BJ (cell line): ENCODE data around the gene MYH15. TPM values are rescaled to one million over a fixed set of nuclear protein-coding genes. Genes with fewer than 3 reads are reported as not detected.

ENCODE experiments used
- CTCF ChIA-PET: fragments of 350-600 bp; formaldehyde crosslinking; extraction: SDS; loops from one replicate; lab custom pipeline; 2021; ENCODE audit warnings: antibody characterized with exemption, inconsistent platforms; lab: Yijun Ruan, JAX
- POLR2A ChIA-PET: fragments of 300-600 bp; sonication (Branson Sonifier 250); formaldehyde crosslinking; extraction: SDS; loops from one replicate; lab custom pipeline; 2021; ENCODE audit warnings: antibody characterized with exemption; lab: Charles Lee
- DNase-seq: peaks from one replicate; pipeline ENCODE4 v3.0.0-alpha.2; 2011; ENCODE audit warnings: low read depth
- H3K27me3 ChIP-seq: 2 replicates; pipeline ENCODE4 v1.6.0; 2011; ENCODE audit warnings: low read length; ENCODE audit not compliant: control insufficient read depth, insufficient read depth
- H3K36me3 ChIP-seq: 2 replicates; pipeline ENCODE4 v1.5.1; 2011; ENCODE audit warnings: low read length; ENCODE audit not compliant: control insufficient read depth, insufficient read depth
- H3K4me3 ChIP-seq: 2 replicates; pipeline ENCODE4 v1.5.1; 2011; ENCODE audit warnings: low read depth, mild to moderate bottlenecking, control low read depth, low read length
- polyA plus RNA-seq: library from polyadenylated mRNA; depleted of rRNA; stranded (reverse); fragments of >200 nt; gene quantifications from 2 replicates; pipeline ENCODE4 v1.2.3, GENCODE V29; 2011
- TF ChIP-seq, protein P1 (sequence below): IDR thresholded peaks from 2 replicates; pipeline ENCODE4 v1.5.1; 2011; ENCODE audit warnings: low read depth, mild to moderate bottlenecking, control low read depth, inconsistent platforms, low read length, moderate library complexity; ENCODE audit not compliant: insufficient read depth

MYH15 gene
- polyA plus RNA-seq, 1 experiment, result 0.02 TPM

DNA sequence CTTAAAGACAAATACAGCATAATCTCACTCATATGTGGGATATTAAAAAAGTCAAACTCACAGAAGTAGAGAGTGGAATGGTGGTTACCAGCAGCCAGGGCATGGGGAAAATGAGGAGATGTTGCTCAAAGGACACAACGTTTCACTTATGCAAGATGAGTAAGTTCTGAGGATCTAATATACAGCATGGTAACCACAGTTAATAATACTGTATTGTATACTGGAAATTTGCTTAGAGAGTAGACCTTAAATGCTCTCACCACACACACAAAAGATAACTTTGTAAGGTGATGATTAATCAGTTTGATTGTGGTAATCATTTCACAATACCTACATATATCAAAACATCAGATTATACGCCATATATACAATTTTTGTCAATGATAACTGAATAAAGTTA is 60.0 kb downstream of the MYH15 start:
- no peak for DNase-seq

GRCh38 chr3:108448593-108448992 is 61.8 kb downstream of the MYH15 start:
- no peaks in the 10 kb centered on the region for H3K27me3 ChIP-seq

More for the DNA sequence above, 60.0 kb downstream of the MYH15 start:
- ChIA-PET POLR2A (no interaction called here), CTCF (no interaction called here)
- Histone ChIP-seq H3K36me3 (no peaks in the 10 kb centered on the region), H3K4me3 (no peak overlapping the region), H3K27me3 (no peaks in the 10 kb centered on the region)
- TF ChIP-seq, protein P1, sequence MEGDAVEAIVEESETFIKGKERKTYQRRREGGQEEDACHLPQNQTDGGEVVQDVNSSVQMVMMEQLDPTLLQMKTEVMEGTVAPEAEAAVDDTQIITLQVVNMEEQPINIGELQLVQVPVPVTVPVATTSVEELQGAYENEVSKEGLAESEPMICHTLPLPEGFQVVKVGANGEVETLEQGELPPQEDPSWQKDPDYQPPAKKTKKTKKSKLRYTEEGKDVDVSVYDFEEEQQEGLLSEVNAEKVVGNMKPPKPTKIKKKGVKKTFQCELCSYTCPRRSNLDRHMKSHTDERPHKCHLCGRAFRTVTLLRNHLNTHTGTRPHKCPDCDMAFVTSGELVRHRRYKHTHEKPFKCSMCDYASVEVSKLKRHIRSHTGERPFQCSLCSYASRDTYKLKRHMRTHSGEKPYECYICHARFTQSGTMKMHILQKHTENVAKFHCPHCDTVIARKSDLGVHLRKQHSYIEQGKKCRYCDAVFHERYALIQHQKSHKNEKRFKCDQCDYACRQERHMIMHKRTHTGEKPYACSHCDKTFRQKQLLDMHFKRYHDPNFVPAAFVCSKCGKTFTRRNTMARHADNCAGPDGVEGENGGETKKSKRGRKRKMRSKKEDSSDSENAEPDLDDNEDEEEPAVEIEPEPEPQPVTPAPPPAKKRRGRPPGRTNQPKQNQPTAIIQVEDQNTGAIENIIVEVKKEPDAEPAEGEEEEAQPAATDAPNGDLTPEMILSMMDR, result no peak

DNA sequence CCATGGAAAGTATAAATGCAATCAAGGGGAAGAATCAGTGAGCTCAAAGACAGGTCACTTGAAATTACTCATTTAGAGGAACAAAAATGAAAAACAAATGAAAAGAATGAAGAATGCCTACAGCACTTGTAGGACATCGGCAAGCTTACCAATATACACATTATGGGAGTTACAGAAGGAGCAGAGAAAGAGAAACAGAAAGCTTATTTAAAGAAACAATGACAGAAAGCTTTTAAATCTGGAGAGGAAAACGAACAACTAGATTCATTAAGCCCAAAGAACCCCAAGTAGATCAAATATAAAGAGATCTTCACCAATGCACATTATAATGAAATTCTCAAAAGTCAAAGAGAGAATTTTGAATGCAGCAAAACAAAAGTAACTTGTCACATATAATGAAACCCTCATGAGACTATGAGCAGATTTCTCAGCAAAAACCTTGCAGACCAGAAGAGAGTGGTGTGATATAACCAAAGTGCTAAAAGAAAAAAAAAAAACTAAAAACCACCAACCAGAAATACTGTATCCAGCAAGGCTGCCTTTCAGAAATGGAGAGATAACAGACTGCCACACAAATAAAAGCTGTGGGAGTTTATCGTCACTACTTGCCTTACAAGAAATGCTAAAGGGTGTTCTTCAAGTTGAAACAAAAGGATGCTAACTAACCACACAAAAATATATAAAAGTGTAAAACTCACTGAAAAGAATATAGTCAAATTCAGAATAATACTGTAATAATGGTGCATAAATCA is 63.1 kb downstream of the MYH15 start:
- Histone ChIP-seq H3K4me3 (no peak overlapping the region), H3K27me3 (no peaks in the 10 kb centered on the region), H3K36me3 (no peaks in the 10 kb centered on the region)
- ChIA-PET CTCF (interaction anchor here (0.7 kb wide), 1 partner anchor 92 kb away, joined by 3 read pairs; no protein-coding TSS in a partner anchor), POLR2A (no interaction called here)
- DNase-seq, result no peak
- TF ChIP-seq, protein P1, result no peak

More at GRCh38 chr3:108448593-108448992, 61.8 kb downstream of the MYH15 start:
- TF ChIP-seq, protein P1, result no peak
- DNase-seq, result no peak
- Histone ChIP-seq H3K4me3 (no peak overlapping the region), H3K36me3 (no peaks in the 10 kb centered on the region)
- ChIA-PET POLR2A (interaction anchor here (0.6 kb wide), 1 partner anchor 26 kb away, joined by 3 read pairs; no protein-coding TSS in a partner anchor), CTCF (interaction anchor here (0.7 kb wide), 1 partner anchor 29 kb away, joined by 4 read pairs; no protein-coding TSS in a partner anchor)

- TF ChIP-seq, protein P1, result no peak
- Histone ChIP-seq H3K27me3 (no peaks in the 10 kb centered on the region), H3K36me3 (no peaks in the 10 kb centered on the region), H3K4me3 (no peak overlapping the region)
- CTCF ChIA-PET, result interaction anchor here (0.6 to 3.2 kb wide), 3 partner anchors 35 to 868 kb away, joined by 3 to 10 read pairs (median 3); no protein-coding TSS in a partner anchor
- DNase-seq, result no peak
- POLR2A ChIA-PET, result no interaction called here
Measured at GRCh38 chr3:108442281-108442680, 68.1 kb downstream of the MYH15 start.

DNA sequence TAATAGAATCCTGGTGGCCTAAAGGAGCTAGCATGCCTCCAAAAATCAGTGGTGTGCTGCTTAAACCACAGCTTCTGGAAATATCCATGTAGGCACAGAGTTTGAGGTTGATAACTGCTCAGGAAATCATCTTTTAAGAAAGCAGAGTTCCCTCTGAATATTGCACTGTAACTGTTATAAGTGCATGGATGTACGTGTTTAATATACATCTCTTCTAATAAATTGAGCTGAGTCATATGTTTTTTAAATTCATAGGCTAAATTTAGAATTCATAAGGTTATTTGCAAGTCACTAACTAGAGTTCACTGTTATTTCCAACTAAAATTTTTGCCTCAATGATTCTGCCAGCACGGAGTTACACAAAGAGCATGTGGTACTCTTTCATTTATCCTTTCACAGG is 68.9 kb downstream of the MYH15 start:
- TF ChIP-seq, protein P1, result no peak
- DNase-seq, result no peak
- Histone ChIP-seq H3K36me3 (no peaks in the 10 kb centered on the region), H3K27me3 (no peaks in the 10 kb centered on the region), H3K4me3 (no peak overlapping the region)
- ChIA-PET POLR2A (no interaction called here), CTCF (interaction anchor here (0.6 to 3.2 kb wide), 4 partner anchors 17 to 868 kb away, joined by 3 to 10 read pairs (median 3); no protein-coding TSS in a partner anchor)
